HG02642 (cell line): ENCODE data around the gene OR7C2.

ENCODE experiments used
- ATAC-seq: cut with Tn5 transposase; IDR thresholded peaks from one replicate; pipeline ENCODE4 v1.9.1; 2021; ENCODE audit warnings: mild to moderate bottlenecking; ENCODE audit not compliant: unreplicated experiment, poor library complexity

Gene OR7C2

DNA sequence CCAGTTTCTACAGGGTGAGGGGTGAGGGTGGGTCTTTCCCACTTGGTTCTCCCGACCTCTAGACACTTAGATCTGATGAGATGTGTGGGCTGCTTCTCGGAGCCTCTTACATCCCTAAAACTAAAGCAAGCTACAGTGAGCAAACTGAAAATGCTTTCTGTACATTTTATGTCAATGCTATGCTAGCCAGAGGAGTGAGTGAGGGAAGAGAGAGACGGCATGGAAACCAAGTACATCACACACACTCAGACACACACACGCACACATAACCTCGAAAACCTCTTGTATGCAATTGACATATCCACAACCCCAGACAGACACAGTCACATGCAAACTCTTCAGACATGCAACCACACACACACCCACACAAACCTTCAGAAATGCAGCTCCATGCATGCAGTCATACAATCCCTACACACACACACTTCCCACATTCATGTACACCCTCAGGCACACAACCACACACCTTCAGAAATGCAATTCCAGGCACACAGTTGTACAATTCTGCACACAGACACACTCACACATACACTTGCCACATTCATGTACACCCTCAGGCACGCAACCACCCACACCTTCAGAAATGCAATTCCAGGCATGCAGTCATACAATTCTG is 37.0 kb downstream of the OR7C2 start:
- ATAC-seq, result no peak

DNA sequence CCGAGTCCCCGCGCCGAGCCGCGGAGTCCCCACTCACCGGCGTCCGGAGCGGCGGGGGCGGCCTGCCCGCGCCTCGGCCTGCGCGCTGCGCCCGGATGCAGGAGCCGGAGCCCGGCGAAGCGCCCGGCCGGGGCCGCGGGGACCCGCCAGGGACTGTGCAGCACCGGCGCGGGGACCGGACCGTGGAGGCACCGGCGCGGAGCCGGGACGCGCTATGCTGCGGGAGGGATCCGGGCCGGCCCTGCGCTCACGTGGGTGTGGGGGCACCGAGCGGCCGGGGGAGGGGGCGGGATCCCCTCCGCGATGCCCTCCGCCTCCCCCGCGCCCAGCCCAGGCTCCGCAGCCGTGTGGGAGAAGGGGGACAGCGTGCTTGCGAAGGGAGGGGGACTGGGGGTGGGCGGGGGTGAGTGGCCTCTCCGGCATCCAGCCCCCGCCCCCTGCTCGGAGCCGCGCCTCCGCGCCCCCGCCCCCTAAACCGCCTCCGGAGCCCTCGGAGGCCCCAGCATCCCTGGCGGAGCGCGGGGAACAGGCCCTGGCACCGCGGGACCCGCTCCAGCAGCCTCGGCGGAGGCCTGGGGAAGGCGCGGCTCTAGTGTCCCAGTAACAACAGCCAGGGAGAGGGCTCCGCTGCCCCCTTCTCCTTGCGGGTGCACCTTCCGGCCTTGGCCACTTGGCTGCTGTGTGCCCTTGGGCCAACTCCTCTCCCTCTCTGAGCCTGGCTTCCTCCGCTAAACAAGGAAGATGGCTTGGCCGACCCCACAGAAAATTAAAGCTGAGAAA is 38.4 kb downstream of the OR7C2 start, which contains the start of gene SLC1A6:
SLC1A6 (minus strand) TSS at position 389 of the 780 bp plus-strand sequence. CDS start 6,954 bp downstream, outside the sequence.
- no peak for ATAC-seq

DNA sequence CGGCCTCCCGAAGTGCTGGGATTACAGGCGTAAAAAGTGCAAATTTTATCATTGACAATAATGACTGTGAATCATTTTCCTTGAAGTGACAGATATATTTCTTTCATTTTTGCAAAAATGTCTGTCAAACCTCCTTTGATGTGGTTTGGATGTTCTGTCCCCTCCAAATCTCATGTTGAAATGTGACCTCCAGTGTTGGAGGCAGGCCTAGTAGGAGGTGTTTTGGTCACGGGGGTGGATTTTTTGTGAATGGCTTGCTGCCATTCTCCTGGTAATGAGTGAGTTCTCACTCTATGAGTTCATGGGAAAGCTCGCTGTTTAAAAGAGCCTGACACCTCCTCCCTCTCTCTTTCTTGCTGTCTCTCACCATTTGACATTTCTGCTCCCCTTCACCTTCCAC is 43.8 kb downstream of the OR7C2 start:
- no peak for ATAC-seq
